HepG2 (cell line): ENCODE measurements around the gene CHRNG. TPM values are rescaled to one million over a fixed set of nuclear protein-coding genes. Genes with fewer than 3 reads are reported as not detected.

Source experiments
- CENPX ChIP-seq: sonication (generic); formaldehyde crosslinking; IDR thresholded peaks from 2 replicates; pipeline ENCODE4 v1.9.0; 2021; ENCODE audit warnings: mild to moderate bottlenecking, missing genetic modification reagents, moderate library complexity
- DNMT3B ChIP-seq: conservative IDR thresholded peaks from 2 replicates; pipeline ENCODE4 v1.6.1; 2016; ENCODE audit warnings: missing biosample characterization, control low read depth
- KDM5B ChIP-seq: sonication (generic); formaldehyde crosslinking; IDR thresholded peaks from 2 replicates; pipeline ENCODE4 v1.4.0; 2020; ENCODE audit warnings: missing genetic modification reagents, mild to moderate bottlenecking, borderline replicate concordance
- KMT2A ChIP-seq: sonication (generic); formaldehyde crosslinking; IDR thresholded peaks from 2 replicates; pipeline ENCODE4 v1.4.0; 2020; ENCODE audit warnings: missing genetic modification reagents
- MED13 ChIP-seq: sonication (generic); formaldehyde crosslinking; IDR thresholded peaks from 2 replicates; pipeline ENCODE4 v1.5.0; 2020; ENCODE audit warnings: missing genetic modification reagents
- MTA1 ChIP-seq: sonication (generic); formaldehyde crosslinking; IDR thresholded peaks from 2 replicates; pipeline ENCODE4 v1.4.0; 2020; ENCODE audit warnings: missing genetic modification reagents, mild to moderate bottlenecking, borderline replicate concordance
- PHF20 ChIP-seq: sonication (generic); formaldehyde crosslinking; IDR thresholded peaks from 2 replicates; pipeline ENCODE4 v1.5.0; 2020; ENCODE audit warnings: mild to moderate bottlenecking, missing genetic modification reagents
- RFX1 ChIP-seq: fragments of 450-650 bp; IDR thresholded peaks from 2 replicates; pipeline ENCODE4 v1.6.1; 2017
- SATB2 ChIP-seq: sonication (generic); formaldehyde crosslinking; IDR thresholded peaks from 2 replicates; pipeline ENCODE4 v1.5.0; 2020; ENCODE audit warnings: missing genetic modification reagents
- SNAPC2 ChIP-seq: sonication (generic); formaldehyde crosslinking; IDR thresholded peaks from 2 replicates; pipeline ENCODE4 v1.8.1; 2022; ENCODE audit warnings: mild to moderate bottlenecking, missing genetic modification reagents
- ZNF205 ChIP-seq: IDR thresholded peaks from 2 replicates; pipeline ENCODE4 v1.6.1; 2018; ENCODE audit warnings: missing biosample characterization, missing genetic modification reagents
- ZNF24 ChIP-seq: fragments of 450-650 bp; IDR thresholded peaks from 2 replicates; pipeline ENCODE4 v1.6.1; 2017; ENCODE audit warnings: antibody characterized with exemption, mild to moderate bottlenecking
- ZNF569 ChIP-seq: sonication (generic); formaldehyde crosslinking; IDR thresholded peaks from 2 replicates; pipeline ENCODE4 v1.5.0; 2020; ENCODE audit warnings: mild to moderate bottlenecking, missing genetic modification reagents, moderate library complexity, borderline replicate concordance
- ZNF577 ChIP-seq: sonication (generic); formaldehyde crosslinking; IDR thresholded peaks from 2 replicates; pipeline ENCODE4 v1.4.0; 2020; ENCODE audit warnings: mild to moderate bottlenecking, low read depth, missing genetic modification reagents, borderline replicate concordance
- ZNF746 ChIP-seq: sonication (generic); formaldehyde crosslinking; IDR thresholded peaks from 2 replicates; pipeline ENCODE4 v1.8.0; 2022; ENCODE audit warnings: mild to moderate bottlenecking, missing genetic modification reagents
- ZNF747 ChIP-seq: sonication (generic); formaldehyde crosslinking; IDR thresholded peaks from 2 replicates; pipeline ENCODE4 v1.8.1; 2023; ENCODE audit warnings: missing genetic modification reagents, mild to moderate bottlenecking, borderline replicate concordance
- polyA plus RNA-seq, 8 experiments: library from polyadenylated mRNA; depleted of rRNA in 3 of 8; stranded (reverse) in 7 of 8; unstranded in 1 of 8; fragments of >200 nt; fragmentation: Illumina TruSeq in 4 of 8; extraction: Trizol in 4 of 8; gene quantifications; 2 replicates each; pipeline versions ENCODE4 v1.2.1 to v1.2.3, GENCODE V29; 2011 to 2016; ENCODE audit warnings: low read depth in 4 of 8, missing spikeins in 1 of 8, mixed read lengths in 1 of 8; ENCODE audit not compliant: insufficient read depth in 1 of 8
- total RNA-seq, 5 experiments: library from RNA; depleted of rRNA; stranded (reverse); fragments of >200 nt; fragmentation: Illumina TruSeq; extraction: Trizol; gene quantifications; 2 replicates each; pipeline ENCODE4 v1.2.3, GENCODE V29; 2016; ENCODE audit warnings: low read depth in 1 of 5
- TF ChIP-seq, protein P1 (sequence below): sonication (generic); formaldehyde crosslinking; IDR thresholded peaks from 2 replicates; pipeline ENCODE4 v1.5.0; 2020; ENCODE audit warnings: mild to moderate bottlenecking, missing genetic modification reagents, borderline replicate concordance
- TF ChIP-seq, protein P2 (sequence below): sonication (generic); formaldehyde crosslinking; IDR thresholded peaks from 2 replicates; pipeline ENCODE4 v1.4.0; 2020; ENCODE audit warnings: missing genetic modification reagents; ENCODE audit errors: not compliant biosample characterization
- TF ChIP-seq, protein P3 (sequence below): sonication (generic); formaldehyde crosslinking; IDR thresholded peaks from 2 replicates; pipeline ENCODE4 v1.5.1; 2020; ENCODE audit warnings: mild to moderate bottlenecking, missing genetic modification reagents, borderline replicate concordance
- TF ChIP-seq, protein P4 (sequence below): sonication (generic); formaldehyde crosslinking; conservative IDR thresholded peaks from 2 replicates; pipeline ENCODE4 v1.4.0; 2020; ENCODE audit warnings: missing genetic modification reagents

CHRNG gene
- total and polyA plus RNA-seq, 2 of the 13 experiments (the other 11 are each of a cell fraction or from before 2014, with no cell fraction given) = not detected

DNA sequence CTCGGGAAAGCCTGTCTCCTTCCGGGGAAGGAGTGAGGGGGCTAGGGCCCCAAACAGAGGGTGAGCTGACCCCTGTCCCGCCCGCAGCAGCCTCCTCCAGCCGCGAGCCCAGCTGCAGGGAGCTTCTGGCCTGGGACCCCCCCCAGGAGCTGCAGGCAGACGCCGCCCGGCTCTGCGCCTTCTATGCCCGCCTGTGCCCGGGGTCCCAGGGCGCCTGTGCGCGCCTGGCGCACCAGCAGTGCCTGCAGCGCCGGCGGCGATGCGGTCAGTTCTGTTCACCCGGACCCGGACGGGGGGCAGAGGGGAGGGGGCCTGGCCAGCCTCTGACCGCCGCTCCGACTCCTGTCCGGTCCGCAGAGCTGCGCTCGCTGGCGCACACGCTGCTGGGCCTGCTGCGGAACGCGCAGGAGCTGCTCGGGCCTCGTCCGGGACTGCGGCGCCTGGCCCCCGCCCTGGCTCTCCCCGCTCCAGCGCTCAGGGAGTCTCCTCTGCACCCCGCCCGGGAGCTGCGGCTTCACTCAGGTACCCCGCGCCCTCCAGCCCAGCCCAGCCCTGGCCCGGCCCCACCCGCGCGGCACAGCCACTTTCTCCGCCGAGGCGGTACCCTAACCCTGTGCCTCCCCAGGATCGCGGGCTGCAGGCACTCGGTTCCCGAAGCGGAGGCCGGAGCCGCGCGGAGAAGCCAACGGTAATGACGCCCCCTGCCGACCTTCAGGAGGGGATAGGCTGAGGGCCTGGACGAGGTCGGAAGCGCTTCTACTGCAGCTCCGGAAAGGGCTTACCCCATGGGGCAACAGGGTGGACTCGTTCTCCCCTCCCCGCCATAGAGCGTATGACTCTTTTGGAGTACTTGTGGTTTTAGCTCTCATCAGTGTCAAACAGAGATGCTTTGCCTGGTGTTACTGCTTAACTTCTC is 15.6 kb upstream of the CHRNG start (continued):
- no peak for TF ChIP-seq ZNF577
- TF ChIP-seq MTA1 = peak; percentile 39; the same call in 1 of the 2 replicates
- peak; percentile 19; the same call in 1 of the 2 replicates for TF ChIP-seq KDM5B (CRISPR knock-in tag)
- TF ChIP-seq ZNF24 = no peak
- TF ChIP-seq RFX1 = no peak
- TF ChIP-seq ZNF569 (CRISPR knock-in tag) = no peak
- no peak for TF ChIP-seq ZNF205 (CRISPR knock-in tag)
- TF ChIP-seq ZNF747 = no peak
- TF ChIP-seq ZNF746 (CRISPR knock-in tag) = no peak
- TF ChIP-seq SATB2 (CRISPR knock-in tag) = no peak
- TF ChIP-seq KMT2A = no peak
- TF ChIP-seq, protein P1, sequence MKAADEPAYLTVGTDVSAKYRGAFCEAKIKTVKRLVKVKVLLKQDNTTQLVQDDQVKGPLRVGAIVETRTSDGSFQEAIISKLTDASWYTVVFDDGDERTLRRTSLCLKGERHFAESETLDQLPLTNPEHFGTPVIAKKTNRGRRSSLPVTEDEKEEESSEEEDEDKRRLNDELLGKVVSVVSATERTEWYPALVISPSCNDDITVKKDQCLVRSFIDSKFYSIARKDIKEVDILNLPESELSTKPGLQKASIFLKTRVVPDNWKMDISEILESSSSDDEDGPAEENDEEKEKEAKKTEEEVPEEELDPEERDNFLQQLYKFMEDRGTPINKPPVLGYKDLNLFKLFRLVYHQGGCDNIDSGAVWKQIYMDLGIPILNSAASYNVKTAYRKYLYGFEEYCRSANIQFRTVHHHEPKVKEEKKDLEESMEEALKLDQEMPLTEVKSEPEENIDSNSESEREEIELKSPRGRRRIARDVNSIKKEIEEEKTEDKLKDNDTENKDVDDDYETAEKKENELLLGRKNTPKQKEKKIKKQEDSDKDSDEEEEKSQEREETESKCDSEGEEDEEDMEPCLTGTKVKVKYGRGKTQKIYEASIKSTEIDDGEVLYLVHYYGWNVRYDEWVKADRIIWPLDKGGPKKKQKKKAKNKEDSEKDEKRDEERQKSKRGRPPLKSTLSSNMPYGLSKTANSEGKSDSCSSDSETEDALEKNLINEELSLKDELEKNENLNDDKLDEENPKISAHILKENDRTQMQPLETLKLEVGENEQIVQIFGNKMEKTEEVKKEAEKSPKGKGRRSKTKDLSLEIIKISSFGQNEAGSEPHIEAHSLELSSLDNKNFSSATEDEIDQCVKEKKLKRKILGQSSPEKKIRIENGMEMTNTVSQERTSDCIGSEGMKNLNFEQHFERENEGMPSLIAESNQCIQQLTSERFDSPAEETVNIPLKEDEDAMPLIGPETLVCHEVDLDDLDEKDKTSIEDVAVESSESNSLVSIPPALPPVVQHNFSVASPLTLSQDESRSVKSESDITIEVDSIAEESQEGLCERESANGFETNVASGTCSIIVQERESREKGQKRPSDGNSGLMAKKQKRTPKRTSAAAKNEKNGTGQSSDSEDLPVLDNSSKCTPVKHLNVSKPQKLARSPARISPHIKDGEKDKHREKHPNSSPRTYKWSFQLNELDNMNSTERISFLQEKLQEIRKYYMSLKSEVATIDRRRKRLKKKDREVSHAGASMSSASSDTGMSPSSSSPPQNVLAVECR (CRISPR knock-in tag) = peak; percentile 38; the same call in 1 of the 2 replicates
- no peak for TF ChIP-seq MED13 (CRISPR knock-in tag)
- TF ChIP-seq, protein P2, sequence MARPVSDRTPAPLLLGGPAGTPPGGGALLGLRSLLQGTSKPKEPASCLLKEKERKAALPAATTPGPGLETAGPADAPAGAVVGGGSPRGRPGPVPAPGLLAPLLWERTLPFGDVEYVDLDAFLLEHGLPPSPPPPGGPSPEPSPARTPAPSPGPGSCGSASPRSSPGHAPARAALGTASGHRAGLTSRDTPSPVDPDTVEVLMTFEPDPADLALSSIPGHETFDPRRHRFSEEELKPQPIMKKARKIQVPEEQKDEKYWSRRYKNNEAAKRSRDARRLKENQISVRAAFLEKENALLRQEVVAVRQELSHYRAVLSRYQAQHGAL (CRISPR knock-in tag) = no peak
- no peak for TF ChIP-seq SNAPC2 (CRISPR knock-in tag)
- TF ChIP-seq, protein P3, sequence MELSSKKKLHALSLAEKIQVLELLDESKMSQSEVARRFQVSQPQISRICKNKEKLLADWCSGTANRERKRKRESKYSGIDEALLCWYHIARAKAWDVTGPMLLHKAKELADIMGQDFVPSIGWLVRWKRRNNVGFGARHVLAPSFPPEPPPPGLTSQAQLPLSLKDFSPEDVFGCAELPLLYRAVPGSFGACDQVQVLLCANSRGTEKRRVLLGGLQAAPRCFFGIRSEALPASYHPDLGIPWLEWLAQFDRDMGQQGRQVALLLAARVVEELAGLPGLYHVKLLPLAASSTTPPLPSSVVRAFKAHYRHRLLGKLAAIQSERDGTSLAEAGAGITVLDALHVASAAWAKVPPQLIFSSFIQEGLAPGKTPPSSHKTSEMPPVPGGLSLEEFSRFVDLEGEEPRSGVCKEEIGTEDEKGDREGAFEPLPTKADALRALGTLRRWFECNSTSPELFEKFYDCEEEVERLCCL (CRISPR knock-in tag) = no peak
- TF ChIP-seq CENPX (CRISPR knock-in tag) = no peak
- no peak for TF ChIP-seq PHF20 (CRISPR knock-in tag)
- TF ChIP-seq, protein P4, sequence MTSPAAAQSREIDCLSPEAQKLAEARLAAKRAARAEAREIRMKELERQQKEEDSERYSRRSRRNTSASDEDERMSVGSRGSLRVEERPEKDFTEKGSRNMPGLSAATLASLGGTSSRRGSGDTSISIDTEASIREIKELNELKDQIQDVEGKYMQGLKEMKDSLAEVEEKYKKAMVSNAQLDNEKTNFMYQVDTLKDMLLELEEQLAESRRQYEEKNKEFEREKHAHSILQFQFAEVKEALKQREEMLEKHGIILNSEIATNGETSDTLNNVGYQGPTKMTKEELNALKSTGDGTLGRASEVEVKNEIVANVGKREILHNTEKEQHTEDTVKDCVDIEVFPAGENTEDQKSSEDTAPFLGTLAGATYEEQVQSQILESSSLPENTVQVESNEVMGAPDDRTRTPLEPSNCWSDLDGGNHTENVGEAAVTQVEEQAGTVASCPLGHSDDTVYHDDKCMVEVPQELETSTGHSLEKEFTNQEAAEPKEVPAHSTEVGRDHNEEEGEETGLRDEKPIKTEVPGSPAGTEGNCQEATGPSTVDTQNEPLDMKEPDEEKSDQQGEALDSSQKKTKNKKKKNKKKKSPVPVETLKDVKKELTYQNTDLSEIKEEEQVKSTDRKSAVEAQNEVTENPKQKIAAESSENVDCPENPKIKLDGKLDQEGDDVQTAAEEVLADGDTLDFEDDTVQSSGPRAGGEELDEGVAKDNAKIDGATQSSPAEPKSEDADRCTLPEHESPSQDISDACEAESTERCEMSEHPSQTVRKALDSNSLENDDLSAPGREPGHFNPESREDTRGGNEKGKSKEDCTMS (CRISPR knock-in tag) = no peak
- no peak for TF ChIP-seq DNMT3B (CRISPR knock-in tag)
